Renal cortex interstitium (tissue), 11 donors: Measurements from ENCODE around the gene TCF4. TPM values are rescaled to one million over a fixed set of nuclear protein-coding genes. Genes with fewer than 3 reads are reported as not detected.

ENCODE experiments used
- DNase-seq, 11 donors: peaks; one replicate each; pipeline ENCODE4 v3.0.0-alpha.2; 2013; ENCODE audit warnings: low read depth in 9 of 11, low spot score in 4 of 11; ENCODE audit errors: extremely low read depth in 1 of 11
- polyA plus RNA-seq, 3 donors: library from polyadenylated mRNA; unstranded; fragments of 120-200 nt; gene quantifications; one replicate each; pipeline ENCODE4 v1.2.1, GENCODE V29; 2013; ENCODE audit not compliant: insufficient read length in 3 of 3

TCF4 gene
- polyA plus RNA-seq, 3 donors: 70.9 to 79.8 (median 71.1) TPM

- DNase-seq: no peak
Measured at GRCh38 chr18:55555395-55556027, 32.5 kb downstream of the TCF4 start.

- DNase-seq: no peak
Measured at GRCh38 chr18:55552526-55553189, 35.3 kb downstream of the TCF4 start.

GRCh38 chr18:55551227-55551626 is 36.8 kb downstream of the TCF4 start:
- DNase-seq: no peak

GRCh38 chr18:55550471-55550870 is 37.5 kb downstream of the TCF4 start:
- DNase-seq: no peak

- no peak for DNase-seq
Measured at GRCh38 chr18:55549474-55550104, 38.4 kb downstream of the TCF4 start.

- DNase-seq: no peak
Measured at GRCh38 chr18:55547705-55548056, 40.3 kb downstream of the TCF4 start.

GRCh38 chr18:55546851-55547704 is 40.9 kb downstream of the TCF4 start:
- DNase-seq: peak in 7 of 11 donors; percentile 10 to 32 (median 22)

- no peak for DNase-seq
Measured at GRCh38 chr18:55544014-55544413, 44.0 kb downstream of the TCF4 start.

- no peak for DNase-seq
Measured at GRCh38 chr18:55543130-55543704, 44.8 kb downstream of the TCF4 start.

- DNase-seq: no peak
Measured at GRCh38 chr18:55541571-55541970, 46.4 kb downstream of the TCF4 start.

GRCh38 chr18:55539240-55539639 is 48.8 kb downstream of the TCF4 start:
- DNase-seq: no peak

- DNase-seq: no peak
Measured at GRCh38 chr18:55534996-55535395, 53.0 kb downstream of the TCF4 start.

GRCh38 chr18:55534547-55534946 is 53.4 kb downstream of the TCF4 start:
- DNase-seq: no peak

GRCh38 chr18:55530166-55530565 is 57.8 kb downstream of the TCF4 start:
- DNase-seq: no peak

GRCh38 chr18:55529581-55529980 is 58.4 kb downstream of the TCF4 start:
- DNase-seq: no peak

GRCh38 chr18:55525845-55526244 is 62.1 kb downstream of the TCF4 start:
- DNase-seq: no peak

- DNase-seq: no peak
Measured at GRCh38 chr18:55524353-55525073, 63.5 kb downstream of the TCF4 start.

- no peak for DNase-seq
Measured at GRCh38 chr18:55523001-55523400, 65.0 kb downstream of the TCF4 start.

- DNase-seq: no peak
Measured at GRCh38 chr18:55522011-55522410, 66.0 kb downstream of the TCF4 start.
